CD4-positive, alpha-beta memory T cell (primary cell): ENCODE results near the gene BCL2L11. TPM values are rescaled to one million over a fixed set of nuclear protein-coding genes. Genes with fewer than 3 reads are reported as not detected.
A peak's percentile ranks its signal among the peaks of the same experiment; 100 is the strongest.

Source experiments
- CTCF ChIA-PET: fragments of 350-600 bp; sonication (Branson Sonifier 250); formaldehyde crosslinking; loops from one replicate; lab custom pipeline; 2021; ENCODE audit warnings: inconsistent platforms; ENCODE audit not compliant: partially characterized antibody; lab: Charles Lee
- POLR2A ChIA-PET: fragments of 350-600 bp; sonication (Branson Sonifier 250); formaldehyde crosslinking; loops from one replicate; lab custom pipeline; 2021; ENCODE audit not compliant: partially characterized antibody; lab: Charles Lee
- DNase-seq, 5 donors: peaks; one replicate each; pipeline versions ENCODE4 v3.0.0 to v3.0.0-alpha.2; 2020 to 2022; ENCODE audit warnings: mixed read lengths in 1 of 5
- H3K27ac ChIP-seq: one replicate; pipeline ENCODE4 v1.7.0; 2013; ENCODE audit warnings: low read depth, low read length
- H3K27me3 ChIP-seq: 2 replicates; pipeline ENCODE4 v1.7.0; 2013; ENCODE audit warnings: mild to moderate bottlenecking, low read length, moderate library complexity; ENCODE audit not compliant: insufficient read depth
- H3K36me3 ChIP-seq: 2 replicates; pipeline ENCODE4 v1.7.0; 2013; ENCODE audit warnings: mild to moderate bottlenecking, low read length, moderate library complexity; ENCODE audit not compliant: insufficient read depth
- H3K4me1 ChIP-seq: 2 replicates; pipeline ENCODE4 v1.7.0; 2013; ENCODE audit warnings: mild to moderate bottlenecking, low read length, moderate library complexity; ENCODE audit not compliant: insufficient read depth
- H3K4me3 ChIP-seq, 2 donors: one replicate each; pipeline ENCODE4 v1.7.0; 2013; ENCODE audit warnings: low read length in 2 of 2, mild to moderate bottlenecking in 1 of 2
- H3K9me3 ChIP-seq, 2 donors: one replicate each; pipeline ENCODE4 v1.7.0; 2013; ENCODE audit warnings: low read length in 2 of 2, control low read depth in 1 of 2; ENCODE audit not compliant: control insufficient read depth in 1 of 2
- H3K27ac Mint-ChIP-seq, 7 donors: one replicate each; pipeline ENCODE4 v1.8.0; 2020 to 2021; ENCODE audit warnings: mixed read lengths in 7 of 7, mild to moderate bottlenecking in 6 of 7, inconsistent platforms in 3 of 7, moderate library complexity in 3 of 7
- H3K27me3 Mint-ChIP-seq, 2 donors: one replicate each; pipeline ENCODE4 v1.8.0; 2020 to 2021; ENCODE audit warnings: mixed read lengths in 2 of 2
- H3K36me3 Mint-ChIP-seq, 2 donors: one replicate each; pipeline ENCODE4 v1.8.0; 2020 to 2021; ENCODE audit warnings: mixed read lengths in 2 of 2, inconsistent platforms in 1 of 2, mild to moderate bottlenecking in 1 of 2
- H3K4me1 Mint-ChIP-seq, 4 donors: one replicate each; pipeline ENCODE4 v1.8.0; 2020 to 2021; ENCODE audit warnings: mixed read lengths in 4 of 4, mild to moderate bottlenecking in 1 of 4
- H3K4me3 Mint-ChIP-seq, 8 donors: one replicate each; pipeline ENCODE4 v1.8.0; 2020 to 2021; ENCODE audit warnings: mixed read lengths in 8 of 8, mild to moderate bottlenecking in 7 of 8, moderate library complexity in 6 of 8, inconsistent platforms in 3 of 8
- H3K9me3 Mint-ChIP-seq, 8 donors: one replicate each; pipeline ENCODE4 v1.8.0; 2020 to 2021; ENCODE audit warnings: mixed read lengths in 8 of 8, mild to moderate bottlenecking in 5 of 8, inconsistent platforms in 3 of 8, moderate library complexity in 1 of 8
- intact Hi-C: fragments of 100-400 bp; cut with micrococcal nuclease; formaldehyde crosslinking; loops from one replicate; pipeline ENCODE4 v1.15.1; 2023
- polyA plus RNA-seq, 2 donors: library from polyadenylated mRNA; unstranded; fragments of 300-500 nt; fragmentation: Illumina TruSeq; gene quantifications; one replicate each; pipeline ENCODE4 v1.2.3, GENCODE V29; 2021
- total RNA-seq, 2 experiments: library from RNA; stranded (reverse); gene quantifications; one replicate each; pipeline ENCODE4 v1.2.3, GENCODE V29; 2021

Gene BCL2L11
- total and polyA plus RNA-seq, 4 experiments from 2014 or later, result 4.7 to 34.1 (median 24.6) TPM

DNA sequence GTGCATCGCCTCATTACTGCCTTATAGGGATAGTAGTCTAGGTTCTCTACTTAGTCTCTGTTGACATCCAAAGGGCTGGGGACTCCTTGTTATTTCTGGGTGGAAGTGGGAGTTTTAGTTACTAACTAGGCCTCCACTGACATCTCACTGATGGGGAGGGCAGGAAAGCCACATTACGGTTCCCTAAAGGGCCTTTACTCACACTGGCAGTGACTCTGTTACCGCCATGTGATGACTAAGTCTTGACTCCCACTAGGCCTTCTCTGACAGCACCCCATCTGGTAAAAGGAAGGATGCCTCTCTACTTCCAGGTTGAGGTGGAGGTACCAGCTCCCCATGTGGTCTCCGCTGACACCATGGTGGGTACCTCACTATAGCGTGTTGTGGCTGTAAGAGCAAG is 14.0 kb upstream of the BCL2L11 start:
- H3K4me1 Mint-ChIP-seq, result no peaks in the 10 kb centered on the region

DNA sequence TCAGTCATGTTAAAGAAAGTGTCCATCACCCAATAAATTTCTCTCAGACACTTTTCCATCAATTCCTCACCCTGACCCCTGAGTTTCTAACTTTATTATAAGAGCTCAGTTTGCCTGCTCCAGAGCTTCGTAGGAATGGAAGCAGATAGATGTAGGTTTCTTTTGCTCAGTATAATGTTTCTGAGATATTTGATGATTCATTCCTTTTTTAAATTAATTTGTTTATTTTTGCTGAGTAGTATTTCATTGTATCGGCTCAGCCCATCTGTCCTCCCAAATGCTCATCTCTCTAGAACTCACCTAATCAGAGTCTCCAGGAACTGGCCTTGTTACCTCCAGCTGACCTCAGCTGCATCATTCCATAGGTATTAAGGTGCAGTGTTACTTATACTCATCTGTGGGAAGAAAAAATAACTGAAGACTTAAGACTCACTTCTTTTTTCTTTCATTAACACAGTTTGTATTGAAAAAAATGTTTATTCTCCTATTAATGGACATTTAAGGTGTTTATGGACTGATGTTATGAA is 11.9 kb upstream of the BCL2L11 start:
- ChIA-PET CTCF (no interaction called here), POLR2A (no interaction called here)
- no peaks in the 10 kb centered on the region for H3K4me1 Mint-ChIP-seq
- no peaks in the 10 kb centered on the region for H3K4me1 ChIP-seq
- DNase-seq, result no peak
- peaks cover 27 to 29% of the 10 kb centered on the region in 2 donors for H3K27me3 Mint-ChIP-seq
- no peak overlapping the region for H3K4me3 ChIP-seq
- no peak overlapping the region for H3K27ac Mint-ChIP-seq
- no peaks in the 10 kb centered on the region for H3K36me3 ChIP-seq
- H3K27me3 ChIP-seq, result peaks cover 4% of the 10 kb centered on the region
- no peaks in the 10 kb centered on the region for H3K9me3 ChIP-seq
- H3K36me3 Mint-ChIP-seq, result no peaks in the 10 kb centered on the region
- H3K27ac ChIP-seq, result no peak overlapping the region
- H3K4me3 Mint-ChIP-seq, result no peak overlapping the region
- intact Hi-C loops, result no loop called here
- no peaks in the 10 kb centered on the region for H3K9me3 Mint-ChIP-seq

More for the DNA sequence above, 14.0 kb upstream of the BCL2L11 start:
- Histone ChIP-seq H3K27me3 (no peaks in the 10 kb centered on the region), H3K4me1 (no peaks in the 10 kb centered on the region), H3K36me3 (no peaks in the 10 kb centered on the region), H3K27ac (no peak overlapping the region), H3K9me3 (no peaks in the 10 kb centered on the region), H3K4me3 (no peak overlapping the region)
- ChIA-PET POLR2A (no interaction called here), CTCF (no interaction called here)
- no peak for DNase-seq
- Mint-ChIP-seq H3K27ac (no peak overlapping the region), H3K9me3 (no peaks in the 10 kb centered on the region), H3K4me3 (no peak overlapping the region), H3K36me3 (no peaks in the 10 kb centered on the region), H3K27me3 (peaks cover 17 to 18% of the 10 kb centered on the region in 2 donors)
- intact Hi-C loops, result no loop called here

- DNase-seq, result no peak
- Histone ChIP-seq H3K27ac (no peak overlapping the region), H3K4me3 (no peak overlapping the region), H3K9me3 (no peaks in the 10 kb centered on the region), H3K4me1 (no peaks in the 10 kb centered on the region), H3K27me3 (peaks cover 13% of the 10 kb centered on the region), H3K36me3 (no peaks in the 10 kb centered on the region)
- Mint-ChIP-seq H3K4me1 (peaks cover 0 to 4% (median under 1%) of the 10 kb centered on the region in 4 donors), H3K4me3 (no peak overlapping the region), H3K27me3 (peaks cover 31 to 42% of the 10 kb centered on the region in 2 donors), H3K27ac (peak overlapping the region in 1 of 7 donors; percentile 61), H3K9me3 (no peaks in the 10 kb centered on the region), H3K36me3 (no peaks in the 10 kb centered on the region)
- POLR2A ChIA-PET, result interaction anchor here (1.4 kb wide), 1 partner anchor 10 kb away, joined by 5 read pairs; the partner anchor contains the start of gene BCL2L11
- CTCF ChIA-PET, result no interaction called here
- intact Hi-C loops, result no loop called here
These were observed 9.5 kb upstream of the BCL2L11 start for GRCh38 chr2:111111101-111111755.

DNA sequence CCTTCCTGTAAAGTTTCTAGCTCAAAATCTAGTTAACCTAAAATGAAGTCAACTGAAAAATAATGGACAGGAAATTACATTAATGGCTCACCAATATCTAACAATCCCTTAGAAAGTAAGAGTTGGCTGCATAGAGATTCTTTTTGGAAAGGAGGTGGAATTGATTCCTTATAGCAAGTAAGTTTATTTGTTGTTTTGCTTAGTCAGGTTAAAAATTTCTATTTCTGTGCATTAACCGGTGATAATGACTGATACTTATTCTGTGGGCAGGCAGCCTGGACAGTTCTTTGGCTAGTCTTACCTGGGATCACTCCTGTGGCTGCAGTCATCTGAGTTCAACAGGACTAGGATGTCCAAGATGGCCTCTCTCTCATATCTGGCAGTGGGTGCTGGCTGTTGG is 6.9 kb upstream of the BCL2L11 start:
- peaks cover 22% of the 10 kb centered on the region for H3K4me1 ChIP-seq
- Mint-ChIP-seq H3K9me3 (peaks cover 0 to 1% (median 0%) of the 10 kb centered on the region in 8 donors), H3K4me3 (no peak overlapping the region), H3K36me3 (peaks cover 0 to 5% of the 10 kb centered on the region in 2 donors), H3K4me1 (peaks cover 18 to 30% (median 23%) of the 10 kb centered on the region in 4 donors), H3K27me3 (peaks cover 44 to 62% of the 10 kb centered on the region in 2 donors), H3K27ac (no peak overlapping the region)
- POLR2A ChIA-PET, result no interaction called here
- no peaks in the 10 kb centered on the region for H3K9me3 ChIP-seq
- DNase-seq, result no peak
- H3K36me3 ChIP-seq, result no peaks in the 10 kb centered on the region
- CTCF ChIA-PET, result no interaction called here
- intact Hi-C loops, result no loop called here
- H3K27me3 ChIP-seq, result peaks cover 34% of the 10 kb centered on the region
- no peak overlapping the region for H3K27ac ChIP-seq
- H3K4me3 ChIP-seq, result no peak overlapping the region

DNA sequence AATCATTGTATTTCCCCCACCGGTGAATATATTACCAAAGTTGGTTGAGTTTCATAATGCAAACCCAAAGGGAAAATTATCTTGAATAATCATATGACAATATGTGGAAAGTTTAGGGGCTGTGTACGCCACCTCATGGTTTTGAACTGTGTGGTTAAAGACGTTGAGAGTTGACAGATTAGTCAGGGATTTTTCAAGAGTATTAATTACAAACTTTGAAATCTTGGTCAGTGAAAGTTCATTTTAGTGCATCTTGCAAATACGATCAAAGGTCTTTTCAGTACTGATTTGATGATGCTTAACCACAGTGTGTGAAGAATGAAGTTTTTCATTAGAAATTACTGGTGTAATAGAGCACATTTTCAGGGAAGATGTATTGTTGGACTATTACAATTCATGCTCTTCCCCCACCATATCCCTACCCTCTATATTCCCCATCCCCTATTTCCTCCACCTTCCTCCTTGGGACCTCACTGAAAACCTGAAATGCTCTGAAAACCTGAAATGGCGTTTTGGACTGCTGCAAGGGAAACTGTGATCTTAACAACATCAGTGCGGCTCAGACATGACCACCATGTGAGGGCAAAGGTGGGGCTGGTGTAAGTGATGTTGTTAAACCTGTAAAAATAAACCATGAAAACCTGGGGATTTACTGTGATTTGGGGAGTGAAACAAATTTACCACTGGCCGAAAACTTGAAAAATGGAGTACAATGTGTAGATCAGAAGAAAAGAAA is 4.5 kb upstream of the BCL2L11 start:
- H3K4me3 ChIP-seq, result no peak overlapping the region
- Mint-ChIP-seq H3K4me1 (peaks cover 21 to 42% (median 27%) of the 10 kb centered on the region in 4 donors), H3K9me3 (peaks cover 0 to 1% (median 0%) of the 10 kb centered on the region in 8 donors), H3K27ac (peak overlapping the region in 2 of 7 donors; percentile 22 to 36), H3K36me3 (peaks cover 0 to 9% of the 10 kb centered on the region in 2 donors), H3K4me3 (peak overlapping the region in 4 of 8 donors; percentile 15 to 57 (median 48)), H3K27me3 (peaks cover 35 to 55% of the 10 kb centered on the region in 2 donors)
- no peaks in the 10 kb centered on the region for H3K9me3 ChIP-seq
- H3K36me3 ChIP-seq, result no peaks in the 10 kb centered on the region
- ChIA-PET POLR2A (interaction anchor here (2.1 kb wide), 1 partner anchor 10 kb away, joined by 9 read pairs; no protein-coding TSS in a partner anchor), CTCF (interaction anchor here (1.1 to 2.1 kb wide), 5 partner anchors 18 to 583 kb away, joined by 3 to 10 read pairs (median 3); no protein-coding TSS in a partner anchor)
- no peak overlapping the region for H3K27ac ChIP-seq
- H3K4me1 ChIP-seq, result peaks cover 37% of the 10 kb centered on the region
- intact Hi-C loops, result loop anchor here (2.0 to 5.0 kb wide), 2 partner anchors 305 to 341 kb away; no protein-coding TSS in a partner anchor
- peaks cover 45% of the 10 kb centered on the region for H3K27me3 ChIP-seq
- peak in 1 of 5 donors; percentile 43 for DNase-seq

DNA sequence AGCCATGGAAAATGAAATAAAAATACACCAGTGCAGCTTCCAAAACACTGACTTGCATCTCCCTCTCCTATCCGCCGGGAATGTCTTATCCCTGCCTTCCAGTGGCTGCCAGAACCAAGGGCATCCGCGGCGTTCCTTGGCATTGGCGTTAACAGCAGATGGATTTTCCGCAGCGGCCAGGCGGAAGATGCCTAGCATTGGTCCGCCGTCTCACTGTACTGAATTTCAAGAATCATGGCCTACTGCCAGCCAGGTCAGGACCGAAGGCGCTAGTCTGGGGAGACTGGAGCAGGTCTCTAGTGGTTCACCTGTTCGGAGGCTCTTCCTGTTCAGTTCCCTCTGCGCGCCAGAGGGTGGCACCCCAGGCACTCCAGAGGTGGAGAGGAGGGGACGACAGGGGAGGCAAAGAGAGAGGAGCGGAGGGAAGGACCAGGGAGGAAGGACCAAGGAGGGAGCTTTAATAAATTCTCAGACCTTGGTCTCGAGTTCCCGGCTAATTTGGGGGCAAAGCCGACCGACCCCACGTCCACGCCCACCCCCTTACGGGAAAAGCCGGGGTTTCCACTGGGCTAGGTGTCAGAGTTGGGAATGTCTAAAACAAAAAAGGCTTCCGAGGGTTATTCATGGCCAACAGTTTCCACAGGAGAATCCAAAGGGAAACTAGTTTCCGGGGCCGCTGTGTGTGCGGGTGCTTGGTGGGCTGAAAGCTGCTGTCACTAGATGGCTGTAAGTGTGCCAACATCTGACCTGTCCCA is 3.7 kb upstream of the BCL2L11 start:
- Histone ChIP-seq H3K36me3 (no peaks in the 10 kb centered on the region), H3K9me3 (no peaks in the 10 kb centered on the region), H3K27ac (no peak overlapping the region), H3K4me1 (peaks cover 37% of the 10 kb centered on the region), H3K27me3 (peaks cover 45% of the 10 kb centered on the region), H3K4me3 (peak overlapping the region; percentile 48 to 83)
- H3K27ac Mint-ChIP-seq, result peak overlapping the region in 4 of 7 donors; percentile 36 to 83 (median 59)
- ChIA-PET CTCF (interaction anchor here (0.7 to 2.1 kb wide), 8 partner anchors 9 to 601 kb away, joined by 3 to 10 read pairs (median 3); no protein-coding TSS in a partner anchor), POLR2A (interaction anchor here (2.1 kb wide), 1 partner anchor 10 kb away, joined by 9 read pairs; no protein-coding TSS in a partner anchor)
- peaks cover 35 to 54% of the 10 kb centered on the region in 2 donors for H3K27me3 Mint-ChIP-seq
- intact Hi-C loops, result loop anchor here (1.0 to 5.0 kb wide), 3 partner anchors 306 to 585 kb away; no protein-coding TSS in a partner anchor
- H3K4me3 Mint-ChIP-seq, result peak overlapping the region; percentile 71 to 97 (median 87)
- H3K9me3 Mint-ChIP-seq, result peaks cover 0 to 1% (median 0%) of the 10 kb centered on the region in 8 donors
- peaks cover 0 to 14% of the 10 kb centered on the region in 2 donors for H3K36me3 Mint-ChIP-seq
- peak; percentile 63 to 78 (median 68) for DNase-seq
- H3K4me1 Mint-ChIP-seq, result peaks cover 21 to 42% (median 27%) of the 10 kb centered on the region in 4 donors
